OCI-LY7 (cell line): Measurements from ENCODE around the gene MCM3.

Source experiments
- EZH2phosphoT487 ChIP-seq: fragments of 200-600 bp; sonication (generic); IDR thresholded peaks from 2 replicates; pipeline ENCODE4 v1.6.1; 2018; ENCODE audit warnings: low read depth, borderline replicate concordance, mild to moderate bottlenecking, mixed run types, antibody characterized with exemption, low read length, moderate library complexity, mixed read lengths
- TF ChIP-seq, protein P1 (sequence below): fragments of 200-600 bp; sonication (generic); conservative IDR thresholded peaks from 2 replicates; pipeline ENCODE4 v1.5.1; 2014; ENCODE audit warnings: mild to moderate bottlenecking, antibody characterized with exemption, low read length, moderate library complexity, mixed read lengths

DNA sequence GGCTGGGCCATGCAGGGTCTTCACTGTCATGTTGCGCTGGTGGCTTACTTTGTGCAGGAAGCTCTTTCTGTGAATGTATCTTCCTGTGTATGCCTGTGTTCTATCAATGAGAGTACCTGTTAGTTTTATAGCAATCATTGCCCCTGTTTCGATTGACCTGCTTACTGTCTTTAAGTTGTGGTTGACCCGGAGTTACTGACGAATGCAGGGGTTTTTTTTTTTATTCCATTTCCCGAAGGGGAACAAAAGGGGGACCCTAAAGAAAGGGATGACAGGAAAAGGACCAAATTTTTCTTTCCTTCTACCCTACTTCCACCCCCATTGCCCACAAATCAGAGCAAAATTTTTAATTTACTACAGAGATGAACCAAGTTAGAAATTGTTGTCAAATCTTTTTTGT is 40.1 kb downstream of the MCM3 start, which contains the start of gene IL17F:
- TF ChIP-seq, protein P1, sequence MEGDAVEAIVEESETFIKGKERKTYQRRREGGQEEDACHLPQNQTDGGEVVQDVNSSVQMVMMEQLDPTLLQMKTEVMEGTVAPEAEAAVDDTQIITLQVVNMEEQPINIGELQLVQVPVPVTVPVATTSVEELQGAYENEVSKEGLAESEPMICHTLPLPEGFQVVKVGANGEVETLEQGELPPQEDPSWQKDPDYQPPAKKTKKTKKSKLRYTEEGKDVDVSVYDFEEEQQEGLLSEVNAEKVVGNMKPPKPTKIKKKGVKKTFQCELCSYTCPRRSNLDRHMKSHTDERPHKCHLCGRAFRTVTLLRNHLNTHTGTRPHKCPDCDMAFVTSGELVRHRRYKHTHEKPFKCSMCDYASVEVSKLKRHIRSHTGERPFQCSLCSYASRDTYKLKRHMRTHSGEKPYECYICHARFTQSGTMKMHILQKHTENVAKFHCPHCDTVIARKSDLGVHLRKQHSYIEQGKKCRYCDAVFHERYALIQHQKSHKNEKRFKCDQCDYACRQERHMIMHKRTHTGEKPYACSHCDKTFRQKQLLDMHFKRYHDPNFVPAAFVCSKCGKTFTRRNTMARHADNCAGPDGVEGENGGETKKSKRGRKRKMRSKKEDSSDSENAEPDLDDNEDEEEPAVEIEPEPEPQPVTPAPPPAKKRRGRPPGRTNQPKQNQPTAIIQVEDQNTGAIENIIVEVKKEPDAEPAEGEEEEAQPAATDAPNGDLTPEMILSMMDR: no peak
- TF ChIP-seq EZH2phosphoT487: no peak
